Thyroid gland (tissue), 4 donors: ENCODE measurements around the gene SIPA1L3.

Source experiments
- POLR2A ChIP-seq, 2 donors: fragments of 450-650 bp; IDR thresholded peaks; one replicate each; pipeline ENCODE4 v1.6.1; 2017; ENCODE audit warnings: antibody characterized with exemption in 2 of 2, mild to moderate bottlenecking in 2 of 2, moderate library complexity in 1 of 2
- TF ChIP-seq, protein P1 (sequence below), 6 experiments: fragments of 200-600 bp in 3 of 6; fragments of 450-650 bp in 3 of 6; sonication (generic) in 3 of 6; IDR thresholded peaks; one replicate each; pipeline ENCODE4 v1.5.1; 2016 to 2019; ENCODE audit warnings: antibody characterized with exemption in 6 of 6, mild to moderate bottlenecking in 2 of 6, inconsistent platforms in 1 of 6, moderate library complexity in 1 of 6

DNA sequence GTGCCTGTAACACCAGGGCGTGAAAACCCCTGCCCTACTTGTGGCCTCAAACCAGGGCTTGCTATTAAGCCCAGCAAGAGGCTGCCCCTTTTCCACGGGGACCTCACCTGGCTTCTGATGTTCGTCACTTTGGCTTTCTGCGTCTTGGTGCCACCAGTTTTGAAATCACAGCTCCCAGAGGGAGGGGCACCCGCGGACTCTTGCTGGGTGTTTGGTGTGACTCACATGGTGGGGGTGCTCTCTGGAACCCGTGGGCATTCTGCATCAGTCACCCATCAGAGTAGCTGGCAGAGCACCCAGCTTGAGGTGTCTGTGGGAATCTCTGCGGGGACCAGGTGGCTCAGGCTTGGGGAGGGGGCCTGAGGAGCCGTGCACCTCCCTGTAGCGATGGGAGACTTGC, 19.2 kb downstream of the SIPA1L3 start:
- no peak for TF ChIP-seq POLR2A (IDR thresholded peaks at IDR 0.05)
- TF ChIP-seq, protein P1, sequence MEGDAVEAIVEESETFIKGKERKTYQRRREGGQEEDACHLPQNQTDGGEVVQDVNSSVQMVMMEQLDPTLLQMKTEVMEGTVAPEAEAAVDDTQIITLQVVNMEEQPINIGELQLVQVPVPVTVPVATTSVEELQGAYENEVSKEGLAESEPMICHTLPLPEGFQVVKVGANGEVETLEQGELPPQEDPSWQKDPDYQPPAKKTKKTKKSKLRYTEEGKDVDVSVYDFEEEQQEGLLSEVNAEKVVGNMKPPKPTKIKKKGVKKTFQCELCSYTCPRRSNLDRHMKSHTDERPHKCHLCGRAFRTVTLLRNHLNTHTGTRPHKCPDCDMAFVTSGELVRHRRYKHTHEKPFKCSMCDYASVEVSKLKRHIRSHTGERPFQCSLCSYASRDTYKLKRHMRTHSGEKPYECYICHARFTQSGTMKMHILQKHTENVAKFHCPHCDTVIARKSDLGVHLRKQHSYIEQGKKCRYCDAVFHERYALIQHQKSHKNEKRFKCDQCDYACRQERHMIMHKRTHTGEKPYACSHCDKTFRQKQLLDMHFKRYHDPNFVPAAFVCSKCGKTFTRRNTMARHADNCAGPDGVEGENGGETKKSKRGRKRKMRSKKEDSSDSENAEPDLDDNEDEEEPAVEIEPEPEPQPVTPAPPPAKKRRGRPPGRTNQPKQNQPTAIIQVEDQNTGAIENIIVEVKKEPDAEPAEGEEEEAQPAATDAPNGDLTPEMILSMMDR (IDR thresholded peaks at IDR 0.05) = no peak
